ENCODE data around the gene SLC35D2.
"Not testable (repeated sequence)": the region's sequence is repeated elsewhere in the genome, so short reads cannot be mapped to it uniquely, and the experiment has no call there.

Gene SLC35D2

DNA sequence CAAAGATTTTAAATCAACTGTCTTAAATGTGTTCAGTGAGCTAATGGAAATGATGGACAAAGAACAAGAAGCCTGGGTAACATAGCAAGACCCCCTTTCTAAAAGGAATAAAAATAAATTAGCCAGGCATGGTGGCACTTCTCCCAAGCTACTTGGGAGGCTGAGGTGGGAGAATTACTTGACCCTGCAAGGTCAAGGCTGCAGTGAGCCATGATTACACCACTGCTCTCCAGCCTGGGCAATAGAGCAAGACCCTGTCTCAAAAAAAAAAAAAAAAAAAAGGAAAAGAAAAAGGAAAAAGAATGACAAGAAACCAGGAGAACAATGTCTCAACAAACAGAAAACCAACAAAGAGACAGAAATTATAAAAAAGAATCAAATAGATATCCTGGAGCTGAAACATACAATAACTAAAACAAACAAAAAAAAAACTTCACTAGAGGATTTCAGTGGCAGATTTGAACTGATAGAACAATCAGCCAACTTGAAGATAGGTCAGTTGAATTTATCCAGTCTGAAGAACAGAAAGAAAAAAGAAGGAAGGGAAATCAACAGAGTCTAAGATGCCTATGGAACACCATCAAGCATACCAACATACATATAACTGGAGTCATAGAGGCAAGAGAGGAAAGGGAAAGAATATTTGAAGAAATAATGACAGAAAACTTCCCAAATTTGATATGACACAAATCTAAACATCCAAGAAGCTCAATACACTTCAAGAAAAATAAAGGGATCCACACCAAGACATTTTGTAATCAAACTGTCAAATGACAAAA is 16.8 kb upstream of the SLC35D2 start:
- no peak for DNase-seq (ENCODE audit: low spot score)

DNA sequence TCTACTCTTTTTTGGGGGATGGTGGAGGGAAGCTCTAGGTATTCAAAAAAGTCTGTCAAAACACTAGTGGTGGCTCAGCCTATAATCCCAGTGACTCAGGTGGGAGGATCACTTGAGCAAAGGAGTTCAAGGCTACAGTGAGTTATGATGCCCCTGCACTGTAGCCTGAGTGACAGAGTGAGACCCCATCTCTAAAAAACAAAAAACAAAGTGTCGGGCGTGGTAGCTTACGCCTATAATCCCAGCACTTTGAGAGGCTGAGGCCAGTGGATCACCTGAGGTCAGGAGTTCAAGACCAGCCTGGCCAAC is 15.8 kb upstream of the SLC35D2 start:
- no peak for DNase-seq (ENCODE audit: low spot score)

DNA sequence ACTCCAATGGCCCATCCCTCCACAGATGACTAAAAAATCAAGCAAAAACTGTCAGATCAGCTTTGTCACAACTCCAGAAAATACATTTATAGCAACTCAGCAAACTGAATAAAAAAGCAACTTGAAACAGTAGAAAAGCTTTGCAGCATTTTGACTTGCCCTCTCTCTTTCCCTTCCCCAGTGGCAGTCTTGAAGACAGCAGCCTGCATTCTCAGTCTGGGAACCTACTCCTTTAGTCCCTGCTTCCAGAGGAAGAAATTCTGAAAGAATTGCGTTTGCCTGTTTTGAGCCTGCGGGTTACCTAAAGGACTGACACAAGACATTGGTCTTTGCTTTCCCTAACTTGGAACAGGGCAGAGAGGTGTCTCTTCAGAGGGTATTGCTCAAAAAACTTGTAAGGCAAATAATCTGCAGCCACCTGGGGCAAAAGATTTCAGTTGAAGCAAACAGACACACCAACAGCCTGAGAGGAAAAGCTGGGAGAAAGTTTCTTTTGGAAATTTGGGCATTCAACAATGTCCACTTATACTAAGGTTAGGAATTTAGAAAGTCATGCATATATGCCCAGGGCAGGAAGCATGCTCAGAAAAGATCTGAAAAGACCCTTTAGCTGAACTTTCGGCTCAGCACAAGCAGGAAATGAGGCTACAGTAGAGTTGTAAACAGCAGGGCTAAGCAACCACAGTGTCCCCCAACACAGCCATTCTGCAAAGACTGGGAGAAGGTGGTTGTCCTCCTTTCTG is 15.2 kb upstream of the SLC35D2 start:
- peak; percentile 44 for DNase-seq (ENCODE audit: low spot score)

DNA sequence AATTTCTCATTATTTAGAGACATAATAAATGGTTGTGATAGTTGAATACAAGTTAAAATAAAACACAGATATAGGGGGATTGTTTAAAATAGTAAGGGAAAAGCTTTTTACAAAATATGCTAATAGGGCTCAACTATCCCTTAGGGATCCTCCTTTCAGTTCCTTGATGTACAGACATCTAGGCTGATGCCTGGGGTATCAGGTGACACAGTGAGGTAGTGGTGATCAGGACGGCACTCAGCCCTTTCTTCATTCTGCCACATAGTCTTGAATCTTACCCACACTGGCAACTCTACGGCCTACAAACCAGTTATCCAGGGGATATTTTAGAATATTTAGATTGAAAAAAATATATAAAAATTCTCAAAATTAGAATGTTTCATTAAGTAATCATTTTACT is 12.5 kb upstream of the SLC35D2 start:
- DNase-seq (ENCODE audit: low spot score), result no peak

DNA sequence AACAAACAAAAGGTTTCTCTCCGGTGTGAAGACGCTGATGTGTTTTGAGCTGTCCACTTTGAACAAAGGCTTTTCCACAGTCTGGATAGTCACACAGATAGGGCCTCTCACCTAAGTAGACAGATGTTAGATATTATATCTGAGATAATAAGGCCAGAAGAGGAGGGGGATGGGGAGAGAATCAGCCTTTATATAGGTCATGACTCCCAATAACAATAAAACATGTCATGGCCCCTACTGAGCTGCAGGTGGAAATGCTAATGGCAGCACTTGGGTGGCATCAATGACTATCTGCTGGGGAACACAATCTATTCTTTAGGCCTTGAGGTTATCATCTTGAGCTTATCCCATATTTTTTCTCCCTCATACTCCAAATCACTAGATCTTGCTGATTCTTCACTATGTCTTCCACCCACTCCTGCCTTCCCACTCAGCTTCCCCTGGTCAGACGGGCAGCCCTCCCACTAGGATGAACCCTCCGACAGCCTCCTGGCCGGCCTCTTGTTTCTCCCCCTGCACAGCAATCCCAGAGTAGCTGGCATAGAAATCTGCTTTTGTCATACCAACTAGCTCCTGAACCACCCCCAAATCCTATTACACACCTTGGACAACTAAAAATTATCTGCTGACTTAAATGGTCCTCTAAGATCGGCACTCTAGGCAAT is 11.5 kb upstream of the SLC35D2 start:
- no peak for DNase-seq (ENCODE audit: low spot score)

DNA sequence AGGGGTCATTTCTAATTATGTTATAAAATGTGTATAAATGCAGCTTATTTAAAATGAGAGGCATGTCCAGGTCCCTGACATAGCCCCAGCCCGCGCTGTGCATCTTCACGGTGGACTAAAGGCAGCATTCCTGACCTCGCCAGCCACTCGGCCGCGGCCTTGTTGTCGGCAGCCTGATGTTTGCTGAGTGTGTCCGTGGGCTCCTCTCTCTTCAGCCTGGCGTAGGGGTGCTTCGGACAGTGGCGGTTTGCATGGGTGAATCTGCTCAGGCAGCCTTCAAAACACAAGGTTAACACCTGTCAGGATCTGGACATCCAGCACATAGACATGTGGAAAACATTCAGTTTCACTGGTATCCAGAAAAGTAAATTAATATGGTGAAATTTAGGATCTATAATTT is 8.8 kb upstream of the SLC35D2 start:
- no peak for DNase-seq (ENCODE audit: low spot score)

DNA sequence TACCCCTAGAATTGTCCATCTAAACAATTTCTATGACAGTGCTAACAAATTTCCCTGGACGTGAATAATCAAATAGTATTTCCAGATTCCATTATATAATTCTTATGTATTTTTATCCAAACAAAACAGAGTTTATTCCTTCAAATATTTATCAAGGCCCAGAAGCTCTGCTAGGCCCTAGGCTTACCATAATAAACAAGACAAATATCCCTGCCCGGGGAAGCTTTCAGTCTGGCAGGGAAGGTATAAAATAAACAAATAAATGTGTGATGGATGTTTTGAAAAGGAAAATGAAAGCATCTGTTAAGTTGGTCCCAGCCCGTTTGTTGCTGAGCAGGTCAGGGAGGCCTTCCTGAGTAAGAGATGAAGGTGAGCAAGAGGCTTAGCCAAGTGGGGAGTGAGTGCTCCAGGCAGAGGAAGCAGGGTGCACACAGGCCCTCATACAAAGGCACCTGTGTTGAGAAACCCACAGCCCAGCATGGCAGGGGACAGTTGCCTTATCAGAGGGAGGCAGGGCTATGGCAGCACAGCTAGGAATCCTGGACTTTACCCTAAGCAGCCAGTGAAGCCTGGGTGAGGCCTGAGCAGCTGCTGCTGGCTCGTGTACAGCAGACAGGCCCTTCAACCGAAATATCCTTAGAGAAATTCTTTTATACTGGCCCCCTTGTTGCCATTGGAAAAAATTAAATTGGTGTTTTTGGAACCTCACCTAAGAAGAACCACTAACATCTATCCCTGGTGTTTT is 7.7 kb upstream of the SLC35D2 start:
- DNase-seq (ENCODE audit: low spot score), result no peak

DNA sequence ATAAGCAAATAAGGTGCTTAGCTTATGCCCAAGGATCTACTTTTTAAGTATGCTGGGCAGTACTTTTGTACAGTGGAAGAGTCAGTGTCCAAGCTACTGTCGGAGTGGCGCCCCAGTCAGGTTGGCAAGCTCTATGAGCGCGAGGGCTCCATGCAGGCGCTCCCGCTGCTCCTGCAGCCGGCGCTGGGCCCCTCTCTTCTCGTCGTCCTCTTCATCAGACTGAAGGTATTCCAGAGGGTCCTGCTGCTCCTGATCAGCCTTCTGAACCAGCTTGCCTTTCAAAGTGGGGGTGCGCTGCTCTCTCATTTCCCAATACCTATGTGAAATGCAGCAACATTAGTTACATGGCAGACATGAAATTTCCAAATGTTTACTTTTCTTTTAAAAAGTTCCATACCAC is 4.6 kb upstream of the SLC35D2 start:
- DNase-seq (ENCODE audit: low spot score), result no peak

DNA sequence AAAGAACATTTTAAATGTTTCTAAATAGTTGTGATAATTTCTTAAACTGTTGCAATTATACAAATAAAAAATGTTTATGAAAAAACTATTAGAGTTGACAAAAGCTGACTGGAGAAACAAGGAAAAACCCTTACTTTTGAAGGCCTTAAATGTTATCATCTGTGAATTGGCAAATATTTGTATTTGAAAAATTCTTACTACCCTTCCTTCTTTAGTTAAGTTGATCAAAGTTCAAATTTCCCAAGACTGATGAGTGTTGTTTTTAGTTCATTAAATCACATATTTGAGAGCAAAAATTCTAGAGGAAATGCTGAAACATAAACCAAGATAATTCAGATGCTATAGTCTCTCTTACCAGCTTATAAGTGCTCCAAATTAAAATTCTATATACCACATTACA is 2.6 kb upstream of the SLC35D2 start:
- no peak for DNase-seq (ENCODE audit: low spot score)

DNA sequence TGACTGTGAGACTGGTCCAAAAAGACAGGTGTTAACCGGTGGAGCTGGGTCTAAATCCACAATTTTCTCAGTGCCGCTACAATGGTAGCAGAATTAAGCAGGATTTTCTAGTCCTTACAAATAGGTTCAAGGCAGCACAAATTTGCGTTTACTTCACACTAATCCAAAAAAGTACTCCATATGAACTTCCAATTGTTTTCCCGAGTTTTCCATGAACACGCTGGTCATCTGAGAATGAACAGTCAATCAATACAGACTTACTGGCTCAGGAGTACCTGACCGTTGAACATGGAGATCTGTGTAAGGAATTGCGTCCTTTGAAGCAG is 709 bp downstream of the SLC35D2 start:
- no peak for DNase-seq (ENCODE audit: low spot score)

DNA sequence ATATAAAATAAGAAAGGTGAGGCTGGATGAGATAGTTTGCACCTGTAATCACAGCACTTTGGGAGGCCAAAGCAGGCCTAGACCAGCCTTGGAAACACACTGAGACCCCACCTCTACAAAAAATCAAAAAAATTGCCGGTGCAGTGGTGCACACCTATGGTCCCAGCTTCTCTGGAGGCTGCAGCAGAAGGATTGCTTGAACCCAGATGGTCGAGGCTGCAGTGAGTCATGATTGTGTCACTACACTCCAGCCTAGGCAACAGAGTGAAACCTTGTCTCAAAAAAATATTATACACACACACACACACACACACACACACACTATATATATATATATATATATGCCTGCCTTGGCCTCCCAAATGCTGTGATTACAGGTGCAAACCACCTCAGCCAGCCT is 1.3 kb downstream of the SLC35D2 start:
- no peak for DNase-seq (ENCODE audit: low spot score)

DNA sequence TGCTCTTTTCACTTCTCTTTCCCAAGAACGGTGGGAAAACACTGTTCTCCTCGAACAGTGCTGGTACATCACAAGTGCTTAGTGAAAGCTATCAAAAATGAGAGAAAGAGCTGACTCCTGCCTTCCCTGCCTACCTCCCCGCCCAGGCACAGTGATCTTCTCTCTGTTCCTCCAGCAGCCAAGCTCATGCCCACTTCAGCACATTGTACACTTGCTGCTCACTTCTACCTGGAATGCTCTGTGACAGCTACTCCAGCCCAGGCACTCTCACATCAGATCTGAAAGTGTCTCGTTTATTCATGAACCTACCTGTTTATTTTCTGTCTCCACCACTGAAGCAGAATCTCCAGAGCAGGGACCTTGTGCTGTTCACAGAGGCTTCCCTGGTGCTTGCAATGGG is 1.8 kb downstream of the SLC35D2 start:
- no peak for DNase-seq (ENCODE audit: low spot score)

DNA sequence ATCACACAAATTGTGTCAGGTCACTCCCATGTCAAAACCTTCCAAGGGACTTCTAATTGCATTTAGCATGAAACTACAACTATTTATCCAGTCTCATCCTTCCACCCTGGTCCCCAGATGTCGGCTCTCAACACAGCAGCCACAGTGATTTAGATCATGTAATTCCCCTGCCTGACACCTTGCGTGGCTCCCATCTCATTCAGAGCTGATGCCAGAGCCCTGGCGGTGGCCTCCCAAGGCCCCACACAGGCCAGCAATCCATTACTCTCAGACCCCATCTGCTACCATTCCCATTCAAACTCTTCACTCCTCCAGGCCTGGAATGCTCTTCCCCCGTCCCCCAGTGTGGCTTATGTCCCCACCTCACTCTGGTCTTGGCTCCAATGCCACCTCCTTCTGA is 2.4 kb downstream of the SLC35D2 start:
- DNase-seq (ENCODE audit: low spot score), result no peak

DNA sequence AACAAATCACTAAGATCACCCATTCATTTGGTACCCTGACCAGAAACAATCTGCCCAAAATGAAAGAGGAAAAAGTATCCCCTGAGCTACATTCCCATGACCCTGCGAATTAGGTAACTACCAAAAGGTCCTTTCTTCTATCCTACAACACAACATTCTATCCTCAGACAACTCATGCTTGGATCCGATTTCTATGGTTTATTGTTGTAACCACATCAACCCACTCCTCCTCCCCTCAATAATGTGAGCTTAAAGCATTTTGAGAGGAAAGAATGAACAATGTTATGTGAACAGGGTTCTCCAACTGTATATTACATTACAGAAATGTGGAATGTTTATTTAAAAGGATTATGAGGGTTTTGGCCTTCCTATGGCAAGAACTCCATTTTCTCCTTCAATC is 4.0 kb downstream of the SLC35D2 start:
- DNase-seq (ENCODE audit: low spot score), result no peak

DNA sequence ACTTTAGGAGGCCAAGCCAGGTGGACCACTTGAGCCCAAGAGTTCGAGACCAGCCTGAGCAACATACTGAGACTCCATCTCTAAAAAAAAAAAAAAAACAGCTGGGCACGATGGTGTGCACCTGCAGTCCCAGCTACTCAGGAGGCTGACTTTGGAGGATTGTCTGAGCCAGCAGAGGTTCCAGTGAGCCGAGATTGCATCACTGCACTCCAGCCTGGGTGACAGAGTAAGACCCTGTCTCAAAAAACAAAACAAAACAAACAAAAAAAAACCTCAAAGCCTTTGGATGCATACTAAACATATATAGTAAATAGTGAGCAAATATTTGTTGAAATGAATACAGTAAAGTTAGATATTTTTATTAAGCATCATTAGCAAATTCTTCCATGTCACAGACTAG is 5.3 kb downstream of the SLC35D2 start:
- no peak for DNase-seq (ENCODE audit: low spot score)

DNA sequence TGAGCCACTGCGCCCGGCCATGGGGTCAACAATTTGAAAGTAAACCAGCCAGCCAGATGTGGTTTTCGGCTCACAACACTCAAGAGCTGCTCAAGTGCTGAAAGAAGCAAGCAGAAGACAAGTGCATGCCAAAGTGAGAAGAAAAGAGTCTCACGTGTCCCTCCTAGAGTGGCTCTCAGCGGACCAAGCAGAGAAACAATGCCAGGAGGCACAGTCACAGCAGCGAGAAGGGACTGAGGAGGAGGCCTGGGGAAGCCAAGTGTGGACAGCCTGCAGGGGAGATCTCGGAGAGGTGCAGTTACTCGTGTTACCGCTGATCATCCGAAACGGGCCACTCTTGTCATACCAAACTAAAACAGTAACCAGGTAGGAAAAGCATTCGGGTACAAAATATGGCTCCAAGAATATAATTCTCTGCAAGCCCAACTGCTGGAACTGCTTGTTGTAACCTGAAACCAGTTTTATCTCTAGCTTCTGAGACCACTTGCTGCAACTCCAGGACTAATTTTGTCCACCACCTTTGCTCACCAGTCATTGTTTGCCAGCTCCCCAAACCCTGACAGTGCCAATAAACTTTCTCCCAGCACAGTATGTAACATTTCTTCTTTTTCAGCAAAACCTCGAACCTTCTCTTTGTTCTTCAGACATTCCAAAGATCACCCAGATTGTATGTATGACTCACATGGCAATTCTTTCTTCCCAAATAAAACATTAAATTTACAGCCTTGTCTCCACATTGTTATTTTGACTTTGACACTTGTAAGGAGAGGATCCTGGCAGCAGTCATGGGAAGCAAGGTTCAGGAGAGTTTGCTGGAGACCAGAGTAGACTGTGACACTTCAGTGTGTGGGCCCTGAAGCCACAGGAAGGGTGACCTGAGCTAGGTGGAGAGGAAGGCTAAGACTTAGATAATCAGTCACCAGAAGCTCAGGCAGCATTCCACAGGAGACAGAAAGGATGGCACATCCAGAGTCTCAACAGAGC is 6.3 kb downstream of the SLC35D2 start:
- no peak for DNase-seq (ENCODE audit: low spot score)

DNA sequence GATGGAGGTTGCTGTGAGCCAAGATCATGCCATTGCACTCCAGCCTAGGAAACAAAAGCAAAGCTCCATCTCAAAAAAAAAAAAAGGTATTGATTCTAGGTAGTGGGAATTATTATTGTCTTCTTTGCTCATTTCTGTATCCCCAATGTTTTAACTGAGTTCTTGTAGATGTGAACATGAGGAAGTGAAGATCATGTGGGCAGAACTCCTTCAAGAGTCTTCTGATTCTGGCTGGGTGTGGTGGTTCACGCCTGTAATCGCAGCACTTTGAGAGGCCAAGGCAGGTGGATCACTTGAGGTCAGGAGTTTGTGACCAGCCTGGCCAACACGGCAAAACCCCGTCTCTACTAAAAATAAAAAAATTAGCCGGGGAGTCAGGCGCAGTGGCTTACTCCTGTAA is 8.0 kb downstream of the SLC35D2 start:
- DNase-seq (ENCODE audit: low spot score), result not testable (repeated sequence)

DNA sequence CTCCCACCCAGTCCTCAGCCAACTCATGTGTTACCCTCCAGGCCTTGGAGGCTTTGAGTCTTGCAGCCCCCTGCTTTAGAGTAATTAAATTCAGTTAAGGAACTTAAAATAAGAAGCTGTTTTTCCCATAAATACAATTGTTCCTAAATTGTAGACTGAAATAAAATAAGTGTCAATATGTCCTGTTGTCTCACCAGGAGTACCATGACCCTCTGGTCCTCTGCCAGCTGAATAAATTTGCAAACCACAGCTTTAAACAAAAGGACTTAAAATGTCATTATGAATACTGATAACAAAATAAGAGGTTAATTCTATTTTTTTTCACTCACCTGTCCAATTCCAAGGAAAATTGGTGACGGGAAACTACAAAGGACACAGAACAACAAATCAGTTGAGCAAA is 15.6 kb downstream of the SLC35D2 start:
- no peak for DNase-seq (ENCODE audit: low spot score)

DNA sequence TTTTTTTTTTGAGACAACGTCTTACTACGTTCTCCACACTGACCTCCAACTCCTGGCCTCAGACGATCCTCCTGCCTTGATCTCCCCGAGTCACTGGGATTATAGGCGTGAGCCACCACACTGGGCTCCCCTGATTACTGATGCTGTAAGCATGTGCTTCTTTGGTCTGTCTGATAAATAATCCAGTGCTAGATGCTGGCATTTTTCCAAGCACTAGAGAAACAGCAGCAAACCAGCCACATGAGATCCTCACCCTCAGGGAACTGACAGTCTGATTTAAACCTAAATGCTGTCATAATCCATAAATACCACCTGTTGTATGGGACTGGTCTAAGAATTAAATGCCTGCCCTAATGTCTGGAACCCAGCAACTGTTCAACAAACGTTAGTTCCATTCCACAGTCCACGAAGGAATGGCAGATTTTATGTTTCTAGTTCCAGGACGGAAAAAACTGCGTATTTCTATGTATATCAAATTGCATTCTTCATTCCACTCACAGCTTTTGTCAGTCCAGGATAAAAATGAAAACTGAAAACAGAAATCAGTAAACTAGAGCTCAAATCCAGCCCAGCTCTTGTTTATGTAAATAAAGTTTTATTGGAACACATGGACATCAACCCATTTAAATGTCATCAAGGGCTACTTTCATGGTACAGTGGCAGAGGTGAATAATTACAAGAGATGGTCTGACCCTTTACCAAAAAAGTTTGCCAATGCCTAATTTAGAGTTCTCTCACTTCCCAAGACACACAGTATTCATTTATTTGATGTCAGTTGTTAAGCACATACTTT is 20.1 kb downstream of the SLC35D2 start:
- no peak for DNase-seq (ENCODE audit: low spot score)

DNA sequence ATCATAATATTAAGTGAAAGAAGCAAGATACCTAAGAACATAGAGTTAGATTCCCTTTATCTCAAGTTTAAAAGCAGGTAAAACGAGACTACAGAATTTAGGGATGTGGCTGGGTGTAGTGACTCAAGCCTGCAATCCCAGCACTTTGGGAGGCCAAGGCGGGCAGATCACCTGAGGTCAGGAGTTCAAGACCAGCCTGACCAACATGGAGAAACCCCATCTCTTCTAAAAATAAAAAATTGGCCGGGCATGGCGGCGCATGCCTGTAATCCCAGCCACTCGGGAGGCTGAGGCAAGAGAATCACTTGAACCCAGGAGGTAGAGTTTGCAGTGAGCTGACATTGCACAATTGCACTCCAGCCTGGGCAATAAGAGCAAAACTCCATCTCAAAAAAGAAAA is 21.4 kb downstream of the SLC35D2 start:
- not testable (repeated sequence) for DNase-seq (ENCODE audit: low spot score)

DNA sequence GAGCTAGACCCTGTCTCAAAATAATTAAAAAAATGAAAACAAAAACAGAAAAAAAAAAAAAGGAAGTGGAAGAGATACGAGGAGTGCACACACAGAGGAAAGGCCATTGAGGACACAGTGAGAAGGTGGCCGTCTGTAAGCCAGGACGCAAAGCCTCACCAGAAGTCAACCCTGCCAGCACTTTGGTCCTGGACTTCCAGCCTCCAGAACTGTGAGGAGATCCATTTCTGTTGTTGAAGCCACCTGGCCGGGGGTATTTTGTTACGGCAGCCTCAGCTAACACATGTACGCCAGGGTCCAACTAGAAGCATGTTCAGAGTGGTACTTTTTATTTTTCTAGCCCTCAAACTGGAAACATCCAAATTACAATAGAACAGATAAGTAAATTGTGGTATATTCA is 21.8 kb downstream of the SLC35D2 start:
- no peak for DNase-seq (ENCODE audit: low spot score)

Measured in CD4-positive, alpha-beta T cell treated with Interleukin-6 at 100 ng/mL for 8 hours (primary cell).